GM23338 (cell line): ENCODE measurements around the gene PAPOLB. TPM values are rescaled to one million over a fixed set of nuclear protein-coding genes. Genes with fewer than 3 reads are reported as not detected.

Experiments
- ATAC-seq: fragments of 200-7000 bp; cut with Tn5 transposase; 3 replicates; pipeline ENCODE4 v1.9.1; 2020
- DNase-seq: peaks from one replicate; pipeline ENCODE4 v3.0.0-alpha.2; 2015; ENCODE audit warnings: low spot score
- H2AFZ ChIP-seq: fragments of 200-600 bp; sonication (generic); 2 replicates; pipeline ENCODE4 v1.8.0; 2016; ENCODE audit warnings: antibody characterized with exemption, mild to moderate bottlenecking, moderate library complexity
- H3F3A ChIP-seq: fragments of 200-600 bp; sonication (generic); replicated peaks from 2 replicates; pipeline ENCODE4 v1.8.0; 2017; ENCODE audit warnings: antibody characterized with exemption, mixed run types, low read depth
- H3K27ac ChIP-seq: fragments of 200-600 bp; sonication (generic); 2 replicates; pipeline ENCODE4 v1.6.1; 2016; ENCODE audit warnings: low read depth
- H3K27me3 ChIP-seq: fragments of 200-600 bp; sonication (generic); 2 replicates; pipeline ENCODE4 v1.8.0; 2016; ENCODE audit warnings: mild to moderate bottlenecking, mixed run types, moderate library complexity; ENCODE audit not compliant: insufficient read depth
- H3K36me3 ChIP-seq: fragments of 200-600 bp; sonication (generic); 2 replicates; pipeline ENCODE4 v1.8.0; 2016; ENCODE audit warnings: mild to moderate bottlenecking; ENCODE audit not compliant: insufficient read depth
- H3K4me1 ChIP-seq: fragments of 200-600 bp; sonication (generic); 2 replicates; pipeline ENCODE4 v1.8.0; 2016; ENCODE audit warnings: mild to moderate bottlenecking, moderate library complexity; ENCODE audit not compliant: insufficient read depth
- H3K4me2 ChIP-seq: fragments of 200-600 bp; sonication (generic); 2 replicates; pipeline ENCODE4 v1.7.1; 2017; ENCODE audit warnings: mixed run types
- H3K4me3 ChIP-seq: fragments of 200-600 bp; sonication (generic); 2 replicates; pipeline ENCODE4 v1.6.1; 2016; ENCODE audit warnings: mixed run types
- H3K79me2 ChIP-seq: fragments of 200-600 bp; sonication (generic); replicated peaks from 2 replicates; pipeline ENCODE4 v1.8.0; 2017; ENCODE audit warnings: mild to moderate bottlenecking; ENCODE audit not compliant: insufficient read depth
- H3K9me2 ChIP-seq: fragments of 200-600 bp; sonication (generic); 2 replicates; pipeline ENCODE4 v1.8.0; 2017; ENCODE audit not compliant: insufficient read depth
- H4K20me1 ChIP-seq: fragments of 200-600 bp; sonication (generic); replicated peaks from 2 replicates; pipeline ENCODE4 v1.8.0; 2017; ENCODE audit warnings: mild to moderate bottlenecking; ENCODE audit not compliant: insufficient read depth
- H3K27ac Mint-ChIP-seq: 2 replicates; pipeline ENCODE4 v1.8.0; 2020; ENCODE audit warnings: inconsistent platforms, mild to moderate bottlenecking, moderate library complexity, mixed read lengths
- H3K27me3 Mint-ChIP-seq: 3 replicates; pipeline ENCODE4 v1.8.0; 2022; ENCODE audit warnings: low read depth, mild to moderate bottlenecking, moderate library complexity, mixed read lengths, inconsistent platforms; ENCODE audit not compliant: insufficient read depth, poor library complexity
- H3K36me3 Mint-ChIP-seq: 3 replicates; pipeline ENCODE4 v1.8.0; 2021; ENCODE audit warnings: low read depth, mild to moderate bottlenecking, inconsistent platforms, moderate library complexity, mixed read lengths
- H3K4me1 Mint-ChIP-seq: 3 replicates; pipeline ENCODE4 v1.8.0; 2020; ENCODE audit warnings: mild to moderate bottlenecking, inconsistent platforms, mixed read lengths
- H3K4me3 Mint-ChIP-seq: 3 replicates; pipeline ENCODE4 v1.8.0; 2021; ENCODE audit warnings: moderate library complexity, mild to moderate bottlenecking, inconsistent platforms, mixed read lengths
- H3K9me3 Mint-ChIP-seq: 3 replicates; pipeline ENCODE4 v1.8.0; 2020; ENCODE audit warnings: moderate library complexity, mild to moderate bottlenecking, inconsistent platforms, mixed read lengths
- CREB1 ChIP-seq: fragments of 250-450 bp; sonication (Bioruptor Pico); IDR thresholded peaks from 2 replicates; pipeline ENCODE4 v1.5.0; 2020; ENCODE audit warnings: low read depth, mild to moderate bottlenecking, moderate library complexity
- EZH2phosphoT487 ChIP-seq: fragments of 200-600 bp; sonication (generic); IDR thresholded peaks from one replicate; pipeline ENCODE4 v1.8.1; 2018; ENCODE audit warnings: antibody characterized with exemption; ENCODE audit not compliant: unreplicated experiment
- NANOG ChIP-seq: IDR thresholded peaks from 2 replicates; pipeline ENCODE4 v1.6.1; 2016; ENCODE audit warnings: antibody characterized with exemption, borderline replicate concordance
- POLR2AphosphoS5 ChIP-seq: IDR thresholded peaks from 2 replicates; pipeline ENCODE4 v1.6.1; 2016; ENCODE audit warnings: antibody characterized with exemption, low read depth
- ZNF114 ChIP-seq: fragments of 250-450 bp; sonication (Bioruptor Pico); IDR thresholded peaks from 2 replicates; pipeline ENCODE4 v1.5.0; 2020; ENCODE audit warnings: mild to moderate bottlenecking, moderate library complexity
- ZNF331 ChIP-seq: fragments of 250-450 bp; sonication (Bioruptor Pico); IDR thresholded peaks from 2 replicates; pipeline ENCODE4 v1.5.0; 2020; ENCODE audit warnings: low read depth, mild to moderate bottlenecking, moderate library complexity
- polyA plus RNA-seq: library from polyadenylated mRNA; unstranded; fragments of >200 nt; fragmentation: Nextera tagmentation; extraction: Ambion mirVana; gene quantifications from 2 replicates; pipeline ENCODE4 v1.2.1, GENCODE V29; 2016
- total RNA-seq: library from RNA; depleted of rRNA; stranded (reverse); fragments of >200 nt; shearing (Covaris generic); gene quantifications from 2 replicates; pipeline ENCODE4 v1.2.3, GENCODE V29; 2014
- TF ChIP-seq, protein P1 (sequence below): IDR thresholded peaks from one replicate; pipeline ENCODE4 v1.6.1; 2018; ENCODE audit warnings: antibody characterized with exemption; ENCODE audit not compliant: unreplicated experiment
- TF ChIP-seq, protein P2 (sequence below), 2 experiments: fragments of 200-600 bp in 1 of 2; sonication (generic) in 1 of 2; conservative IDR thresholded peaks; 2 replicates each; pipeline versions ENCODE4 v1.5.1 to v1.6.1; 2016 to 2017; ENCODE audit warnings: antibody characterized with exemption in 2 of 2, low read depth in 2 of 2, mild to moderate bottlenecking in 2 of 2, moderate library complexity in 1 of 2

Gene PAPOLB
- total and polyA plus RNA-seq, 2 experiments from 2014 or later, result 0.08 to 0.42 TPM

DNA sequence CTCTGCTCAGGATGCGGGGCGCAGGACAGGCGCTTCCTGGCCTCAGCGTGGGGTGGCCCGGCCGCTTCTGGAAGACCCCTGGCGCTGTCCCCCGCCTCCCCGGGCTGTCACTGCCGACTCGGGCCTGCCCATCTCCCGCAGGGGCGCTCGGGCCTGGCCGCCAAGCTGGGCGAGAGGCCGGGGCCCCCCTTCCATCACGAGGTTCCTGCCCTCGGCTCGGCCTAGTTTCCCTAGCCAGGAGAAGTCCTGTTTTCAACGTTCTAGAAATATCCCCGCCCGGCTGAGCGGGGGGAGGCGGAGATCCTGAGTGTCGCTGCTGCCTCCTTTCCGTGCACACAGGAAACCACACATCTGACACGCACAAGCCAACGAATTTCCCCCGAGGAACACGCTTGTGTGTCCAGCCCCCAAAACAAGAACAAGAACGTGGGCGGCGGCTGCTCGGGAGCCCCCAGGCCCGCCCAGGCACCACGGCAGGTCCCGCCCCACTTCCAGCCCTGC is 52.7 kb downstream of the PAPOLB start (continued):
- TF ChIP-seq, protein P1, sequence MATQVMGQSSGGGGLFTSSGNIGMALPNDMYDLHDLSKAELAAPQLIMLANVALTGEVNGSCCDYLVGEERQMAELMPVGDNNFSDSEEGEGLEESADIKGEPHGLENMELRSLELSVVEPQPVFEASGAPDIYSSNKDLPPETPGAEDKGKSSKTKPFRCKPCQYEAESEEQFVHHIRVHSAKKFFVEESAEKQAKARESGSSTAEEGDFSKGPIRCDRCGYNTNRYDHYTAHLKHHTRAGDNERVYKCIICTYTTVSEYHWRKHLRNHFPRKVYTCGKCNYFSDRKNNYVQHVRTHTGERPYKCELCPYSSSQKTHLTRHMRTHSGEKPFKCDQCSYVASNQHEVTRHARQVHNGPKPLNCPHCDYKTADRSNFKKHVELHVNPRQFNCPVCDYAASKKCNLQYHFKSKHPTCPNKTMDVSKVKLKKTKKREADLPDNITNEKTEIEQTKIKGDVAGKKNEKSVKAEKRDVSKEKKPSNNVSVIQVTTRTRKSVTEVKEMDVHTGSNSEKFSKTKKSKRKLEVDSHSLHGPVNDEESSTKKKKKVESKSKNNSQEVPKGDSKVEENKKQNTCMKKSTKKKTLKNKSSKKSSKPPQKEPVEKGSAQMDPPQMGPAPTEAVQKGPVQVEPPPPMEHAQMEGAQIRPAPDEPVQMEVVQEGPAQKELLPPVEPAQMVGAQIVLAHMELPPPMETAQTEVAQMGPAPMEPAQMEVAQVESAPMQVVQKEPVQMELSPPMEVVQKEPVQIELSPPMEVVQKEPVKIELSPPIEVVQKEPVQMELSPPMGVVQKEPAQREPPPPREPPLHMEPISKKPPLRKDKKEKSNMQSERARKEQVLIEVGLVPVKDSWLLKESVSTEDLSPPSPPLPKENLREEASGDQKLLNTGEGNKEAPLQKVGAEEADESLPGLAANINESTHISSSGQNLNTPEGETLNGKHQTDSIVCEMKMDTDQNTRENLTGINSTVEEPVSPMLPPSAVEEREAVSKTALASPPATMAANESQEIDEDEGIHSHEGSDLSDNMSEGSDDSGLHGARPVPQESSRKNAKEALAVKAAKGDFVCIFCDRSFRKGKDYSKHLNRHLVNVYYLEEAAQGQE, result no peak
- TF ChIP-seq ZNF331 (CRISPR knock-in tag) (no peak), NANOG (no peak), CREB1 (CRISPR knock-in tag) (no peak)
- TF ChIP-seq, protein P2, sequence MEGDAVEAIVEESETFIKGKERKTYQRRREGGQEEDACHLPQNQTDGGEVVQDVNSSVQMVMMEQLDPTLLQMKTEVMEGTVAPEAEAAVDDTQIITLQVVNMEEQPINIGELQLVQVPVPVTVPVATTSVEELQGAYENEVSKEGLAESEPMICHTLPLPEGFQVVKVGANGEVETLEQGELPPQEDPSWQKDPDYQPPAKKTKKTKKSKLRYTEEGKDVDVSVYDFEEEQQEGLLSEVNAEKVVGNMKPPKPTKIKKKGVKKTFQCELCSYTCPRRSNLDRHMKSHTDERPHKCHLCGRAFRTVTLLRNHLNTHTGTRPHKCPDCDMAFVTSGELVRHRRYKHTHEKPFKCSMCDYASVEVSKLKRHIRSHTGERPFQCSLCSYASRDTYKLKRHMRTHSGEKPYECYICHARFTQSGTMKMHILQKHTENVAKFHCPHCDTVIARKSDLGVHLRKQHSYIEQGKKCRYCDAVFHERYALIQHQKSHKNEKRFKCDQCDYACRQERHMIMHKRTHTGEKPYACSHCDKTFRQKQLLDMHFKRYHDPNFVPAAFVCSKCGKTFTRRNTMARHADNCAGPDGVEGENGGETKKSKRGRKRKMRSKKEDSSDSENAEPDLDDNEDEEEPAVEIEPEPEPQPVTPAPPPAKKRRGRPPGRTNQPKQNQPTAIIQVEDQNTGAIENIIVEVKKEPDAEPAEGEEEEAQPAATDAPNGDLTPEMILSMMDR (conservative IDR thresholded peaks at IDR 0.05; ENCODE audit: low read depth in 2 of 2), result no peak

DNA sequence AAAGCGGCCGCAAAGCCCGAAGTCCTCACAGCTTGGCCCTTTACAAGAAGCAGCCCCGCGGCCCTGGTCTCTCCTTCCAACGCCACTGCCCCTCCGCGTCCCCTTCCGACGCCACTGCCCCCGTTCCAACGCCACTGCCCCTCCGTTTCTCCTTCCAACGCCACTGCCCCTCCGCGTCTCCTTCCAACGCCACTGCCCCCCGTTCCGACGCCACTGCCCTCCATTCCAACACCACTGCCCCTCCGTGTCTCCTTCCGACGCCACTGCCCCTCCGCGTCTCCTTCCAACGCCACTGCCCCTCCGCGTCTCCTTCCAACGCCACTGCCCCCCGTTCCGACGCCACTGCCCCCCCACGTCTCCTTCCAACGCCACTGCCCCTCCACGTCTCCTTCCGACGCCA is 53.3 kb downstream of the PAPOLB start:
- no peak overlapping the region; the same call in 1 of the 2 replicates for H3K27ac Mint-ChIP-seq
- H3K27me3 Mint-ChIP-seq, result peaks cover 10% of the 10 kb centered on the region
- H3K4me1 Mint-ChIP-seq, result peaks cover 5% of the 10 kb centered on the region
- no peak overlapping the region for H3K4me3 Mint-ChIP-seq
- Histone ChIP-seq H3K79me2 (no peaks in the 10 kb centered on the region), H3K27me3 (no peaks in the 10 kb centered on the region), H3K9me2 (no peaks in the 10 kb centered on the region), H2AFZ (no peak overlapping the region), H3K4me2 (0 out of 2 replicates have a peak overlapping the region, but pooled peaks have one; percentile 10), H3K4me1 (peaks cover 3% of the 10 kb centered on the region; the same call in 1 of the 2 replicates), H4K20me1 (no peaks in the 10 kb centered on the region), H3K36me3 (no peaks in the 10 kb centered on the region), H3K4me3 (no peak overlapping the region), H3K27ac (no peak overlapping the region), H3F3A (no peaks in the 10 kb centered on the region)
- ATAC-seq (no peak), DNase-seq (no peak)
- TF ChIP-seq CREB1 (CRISPR knock-in tag), result no peak
- TF ChIP-seq POLR2AphosphoS5, result no peak
- TF ChIP-seq, protein P1, result no peak
- no peak for TF ChIP-seq EZH2phosphoT487
- TF ChIP-seq ZNF114 (CRISPR knock-in tag), result no peak
- H3K9me3 Mint-ChIP-seq, result peaks cover 9% of the 10 kb centered on the region; the same call in 1 of the 3 replicates
- H3K36me3 Mint-ChIP-seq, result no peaks in the 10 kb centered on the region; the same call in 2 of the 3 replicates
